Neural cell (in vitro differentiated cells): Measurements from ENCODE around the gene NME9.

Experiments
- EP300 ChIP-seq: fragments of 450-650 bp; conservative IDR thresholded peaks from 2 replicates; pipeline ENCODE4 v1.6.1; 2014; ENCODE audit warnings: antibody characterized with exemption, mild to moderate bottlenecking, moderate library complexity; ENCODE audit not compliant: poor library complexity, severe bottlenecking
- POLR2AphosphoS5 ChIP-seq: IDR thresholded peaks from 2 replicates; pipeline ENCODE4 v1.6.1; 2012
- RAD21 ChIP-seq: fragments of 450-650 bp; conservative IDR thresholded peaks from 2 replicates; pipeline ENCODE4 v1.6.1; 2014; ENCODE audit warnings: antibody characterized with exemption, mild to moderate bottlenecking, moderate library complexity
- TF ChIP-seq, protein P1 (sequence below): fragments of 450-650 bp; IDR thresholded peaks from 2 replicates; pipeline ENCODE4 v1.5.1; 2014; ENCODE audit warnings: antibody characterized with exemption, mild to moderate bottlenecking, moderate library complexity; ENCODE audit not compliant: poor library complexity, severe bottlenecking
- TF ChIP-seq, protein P2 (sequence below): IDR thresholded peaks from 2 replicates; pipeline ENCODE4 v1.6.1; 2012; ENCODE audit warnings: borderline replicate concordance

DNA sequence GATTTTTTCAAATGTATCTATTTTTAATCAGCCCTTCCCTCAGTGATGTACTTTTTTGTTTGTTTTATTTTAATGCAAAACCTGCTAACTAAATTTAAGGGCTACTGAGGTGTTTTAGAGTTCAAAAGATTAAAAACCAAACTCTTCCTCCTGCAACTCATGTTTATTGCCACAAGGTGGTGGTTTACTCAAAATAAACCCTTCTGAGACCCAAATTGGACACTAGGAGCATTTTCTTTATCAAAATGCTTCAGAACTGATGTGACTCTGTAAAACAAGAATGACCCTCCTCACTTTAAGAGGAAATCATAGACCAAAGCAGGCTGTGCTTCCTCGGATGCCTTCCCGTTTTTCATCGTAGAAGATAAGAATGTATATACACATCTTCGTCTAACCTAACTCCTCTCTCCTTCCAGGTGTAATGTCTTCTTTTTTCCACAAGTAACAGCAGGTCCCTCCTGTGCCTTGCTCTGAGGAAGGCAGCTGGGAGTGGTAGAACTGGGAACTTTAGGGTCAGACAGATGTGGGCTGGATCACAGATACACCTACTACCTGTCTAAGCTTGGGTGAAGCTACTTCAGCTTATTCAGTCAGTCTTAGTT lies 2.9 kb upstream of the NME9 start:
- TF ChIP-seq, protein P1, sequence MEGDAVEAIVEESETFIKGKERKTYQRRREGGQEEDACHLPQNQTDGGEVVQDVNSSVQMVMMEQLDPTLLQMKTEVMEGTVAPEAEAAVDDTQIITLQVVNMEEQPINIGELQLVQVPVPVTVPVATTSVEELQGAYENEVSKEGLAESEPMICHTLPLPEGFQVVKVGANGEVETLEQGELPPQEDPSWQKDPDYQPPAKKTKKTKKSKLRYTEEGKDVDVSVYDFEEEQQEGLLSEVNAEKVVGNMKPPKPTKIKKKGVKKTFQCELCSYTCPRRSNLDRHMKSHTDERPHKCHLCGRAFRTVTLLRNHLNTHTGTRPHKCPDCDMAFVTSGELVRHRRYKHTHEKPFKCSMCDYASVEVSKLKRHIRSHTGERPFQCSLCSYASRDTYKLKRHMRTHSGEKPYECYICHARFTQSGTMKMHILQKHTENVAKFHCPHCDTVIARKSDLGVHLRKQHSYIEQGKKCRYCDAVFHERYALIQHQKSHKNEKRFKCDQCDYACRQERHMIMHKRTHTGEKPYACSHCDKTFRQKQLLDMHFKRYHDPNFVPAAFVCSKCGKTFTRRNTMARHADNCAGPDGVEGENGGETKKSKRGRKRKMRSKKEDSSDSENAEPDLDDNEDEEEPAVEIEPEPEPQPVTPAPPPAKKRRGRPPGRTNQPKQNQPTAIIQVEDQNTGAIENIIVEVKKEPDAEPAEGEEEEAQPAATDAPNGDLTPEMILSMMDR = peak; percentile 76
- TF ChIP-seq, protein P2, sequence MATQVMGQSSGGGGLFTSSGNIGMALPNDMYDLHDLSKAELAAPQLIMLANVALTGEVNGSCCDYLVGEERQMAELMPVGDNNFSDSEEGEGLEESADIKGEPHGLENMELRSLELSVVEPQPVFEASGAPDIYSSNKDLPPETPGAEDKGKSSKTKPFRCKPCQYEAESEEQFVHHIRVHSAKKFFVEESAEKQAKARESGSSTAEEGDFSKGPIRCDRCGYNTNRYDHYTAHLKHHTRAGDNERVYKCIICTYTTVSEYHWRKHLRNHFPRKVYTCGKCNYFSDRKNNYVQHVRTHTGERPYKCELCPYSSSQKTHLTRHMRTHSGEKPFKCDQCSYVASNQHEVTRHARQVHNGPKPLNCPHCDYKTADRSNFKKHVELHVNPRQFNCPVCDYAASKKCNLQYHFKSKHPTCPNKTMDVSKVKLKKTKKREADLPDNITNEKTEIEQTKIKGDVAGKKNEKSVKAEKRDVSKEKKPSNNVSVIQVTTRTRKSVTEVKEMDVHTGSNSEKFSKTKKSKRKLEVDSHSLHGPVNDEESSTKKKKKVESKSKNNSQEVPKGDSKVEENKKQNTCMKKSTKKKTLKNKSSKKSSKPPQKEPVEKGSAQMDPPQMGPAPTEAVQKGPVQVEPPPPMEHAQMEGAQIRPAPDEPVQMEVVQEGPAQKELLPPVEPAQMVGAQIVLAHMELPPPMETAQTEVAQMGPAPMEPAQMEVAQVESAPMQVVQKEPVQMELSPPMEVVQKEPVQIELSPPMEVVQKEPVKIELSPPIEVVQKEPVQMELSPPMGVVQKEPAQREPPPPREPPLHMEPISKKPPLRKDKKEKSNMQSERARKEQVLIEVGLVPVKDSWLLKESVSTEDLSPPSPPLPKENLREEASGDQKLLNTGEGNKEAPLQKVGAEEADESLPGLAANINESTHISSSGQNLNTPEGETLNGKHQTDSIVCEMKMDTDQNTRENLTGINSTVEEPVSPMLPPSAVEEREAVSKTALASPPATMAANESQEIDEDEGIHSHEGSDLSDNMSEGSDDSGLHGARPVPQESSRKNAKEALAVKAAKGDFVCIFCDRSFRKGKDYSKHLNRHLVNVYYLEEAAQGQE = no peak
- TF ChIP-seq RAD21 (peak; percentile 68), EP300 (no peak), POLR2AphosphoS5 (no peak)
